Right lobe of liver (tissue), 4 donors: Measurements from ENCODE around the gene SUPT6H.

ENCODE experiments used
- POLR2A ChIP-seq: fragments of 450-650 bp; IDR thresholded peaks from one replicate; pipeline ENCODE4 v1.6.1; 2017; ENCODE audit warnings: antibody characterized with exemption, mild to moderate bottlenecking
- TF ChIP-seq, protein P1 (sequence below), 4 donors: fragments of 200-600 bp in 3 of 4; fragments of 450-650 bp in 1 of 4; IDR thresholded peaks; one replicate each; pipeline versions ENCODE4 v1.5.1 to v1.8.0; 2016 to 2022; ENCODE audit warnings: antibody characterized with exemption in 4 of 4, mild to moderate bottlenecking in 2 of 4
- donor health status: DM: no; HTN: no; CAD: no.
- donor health status: DM: no; HTN: no; CAD: no.
- donor health status: DM: no; HTN: yes; CAD: no.

DNA sequence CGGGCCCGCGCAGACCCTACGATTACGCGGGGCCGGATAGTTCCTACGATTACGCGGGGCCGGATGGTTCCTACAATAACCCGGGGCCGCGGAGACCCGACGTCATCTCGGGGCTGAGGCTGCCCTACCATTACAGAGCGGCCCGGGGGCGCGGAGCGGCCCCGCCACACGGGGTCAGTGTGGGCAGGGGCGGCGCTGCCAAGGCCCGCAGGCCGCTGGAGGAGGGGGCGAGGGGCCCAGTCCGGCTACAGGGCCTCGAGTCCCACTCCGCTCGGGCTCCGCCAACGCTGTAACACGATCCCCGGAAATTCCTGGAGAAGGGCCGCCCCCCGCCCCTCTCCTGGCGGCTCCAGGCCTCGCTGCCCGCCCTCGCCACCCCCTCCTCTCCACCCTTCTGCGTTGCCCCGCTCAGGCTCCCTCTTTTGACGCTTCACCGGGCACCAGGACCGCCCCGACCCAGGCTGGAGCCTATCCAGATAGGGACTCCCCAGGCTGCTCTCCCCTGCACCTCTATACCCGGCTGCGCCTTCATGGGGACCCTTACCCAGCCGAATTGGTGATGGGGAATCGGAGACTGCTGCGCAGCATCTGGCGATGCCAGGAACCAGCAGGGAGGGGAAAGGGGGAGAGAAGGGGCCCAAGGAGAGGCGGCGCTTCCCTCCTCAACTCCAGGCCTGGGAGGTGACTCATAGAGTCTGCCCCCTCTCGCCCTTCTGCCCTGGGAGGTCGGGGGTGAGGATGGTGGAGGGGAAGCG is 55.8 kb downstream of the SUPT6H start, which contains the start of gene RAB34:
- TF ChIP-seq, protein P1, sequence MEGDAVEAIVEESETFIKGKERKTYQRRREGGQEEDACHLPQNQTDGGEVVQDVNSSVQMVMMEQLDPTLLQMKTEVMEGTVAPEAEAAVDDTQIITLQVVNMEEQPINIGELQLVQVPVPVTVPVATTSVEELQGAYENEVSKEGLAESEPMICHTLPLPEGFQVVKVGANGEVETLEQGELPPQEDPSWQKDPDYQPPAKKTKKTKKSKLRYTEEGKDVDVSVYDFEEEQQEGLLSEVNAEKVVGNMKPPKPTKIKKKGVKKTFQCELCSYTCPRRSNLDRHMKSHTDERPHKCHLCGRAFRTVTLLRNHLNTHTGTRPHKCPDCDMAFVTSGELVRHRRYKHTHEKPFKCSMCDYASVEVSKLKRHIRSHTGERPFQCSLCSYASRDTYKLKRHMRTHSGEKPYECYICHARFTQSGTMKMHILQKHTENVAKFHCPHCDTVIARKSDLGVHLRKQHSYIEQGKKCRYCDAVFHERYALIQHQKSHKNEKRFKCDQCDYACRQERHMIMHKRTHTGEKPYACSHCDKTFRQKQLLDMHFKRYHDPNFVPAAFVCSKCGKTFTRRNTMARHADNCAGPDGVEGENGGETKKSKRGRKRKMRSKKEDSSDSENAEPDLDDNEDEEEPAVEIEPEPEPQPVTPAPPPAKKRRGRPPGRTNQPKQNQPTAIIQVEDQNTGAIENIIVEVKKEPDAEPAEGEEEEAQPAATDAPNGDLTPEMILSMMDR (IDR thresholded peaks at IDR 0.05): peak in 2 of 4 donors; percentile 6 to 13
- no peak for TF ChIP-seq POLR2A
